SH-SY5Y (cell line): ENCODE measurements around the gene PRSS12.

Source experiments
- GATA2 ChIP-seq: IDR thresholded peaks from 2 replicates; pipeline ENCODE4 v1.6.1; 2011; ENCODE audit warnings: mild to moderate bottlenecking, low read depth, low read length
- GATA3 ChIP-seq: IDR thresholded peaks from 2 replicates; pipeline ENCODE4 v1.6.1; 2011; ENCODE audit warnings: low read depth, mild to moderate bottlenecking, low read length, moderate library complexity

DNA sequence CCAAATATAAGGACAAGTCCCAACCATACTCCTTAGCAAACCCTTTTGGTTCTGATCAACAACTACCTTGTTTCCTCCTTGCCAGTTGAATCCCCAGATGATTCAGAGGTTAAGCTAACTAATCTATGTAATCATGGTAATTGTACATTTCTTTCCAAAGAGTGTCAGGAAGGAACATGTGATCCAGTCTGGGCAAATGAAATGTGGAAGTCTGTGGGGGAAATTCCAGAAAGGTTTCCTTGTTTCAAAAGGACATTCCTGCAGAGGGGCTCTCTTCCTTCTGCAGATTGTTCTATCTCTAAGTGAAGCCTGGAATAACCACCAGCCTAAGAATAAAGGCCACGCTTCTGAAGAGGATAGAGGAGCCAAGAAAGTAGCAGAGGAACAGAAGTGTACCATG lies 7.0 kb downstream of the PRSS12 start:
- no peak for TF ChIP-seq GATA3
- no peak for TF ChIP-seq GATA2
